CD4-positive, alpha-beta T cell treated with Interleukin-15 for 4 hours (primary cell): Measurements from ENCODE around the gene STYXL1.
"Not testable (repeated sequence)": the region's sequence is repeated elsewhere in the genome, so short reads cannot be mapped to it uniquely, and the experiment has no call there.

Source experiments
- DNase-seq: peaks from one replicate; pipeline ENCODE4 v3.0.0-alpha.2; 2020; ENCODE audit warnings: low spot score

STYXL1 gene

DNA sequence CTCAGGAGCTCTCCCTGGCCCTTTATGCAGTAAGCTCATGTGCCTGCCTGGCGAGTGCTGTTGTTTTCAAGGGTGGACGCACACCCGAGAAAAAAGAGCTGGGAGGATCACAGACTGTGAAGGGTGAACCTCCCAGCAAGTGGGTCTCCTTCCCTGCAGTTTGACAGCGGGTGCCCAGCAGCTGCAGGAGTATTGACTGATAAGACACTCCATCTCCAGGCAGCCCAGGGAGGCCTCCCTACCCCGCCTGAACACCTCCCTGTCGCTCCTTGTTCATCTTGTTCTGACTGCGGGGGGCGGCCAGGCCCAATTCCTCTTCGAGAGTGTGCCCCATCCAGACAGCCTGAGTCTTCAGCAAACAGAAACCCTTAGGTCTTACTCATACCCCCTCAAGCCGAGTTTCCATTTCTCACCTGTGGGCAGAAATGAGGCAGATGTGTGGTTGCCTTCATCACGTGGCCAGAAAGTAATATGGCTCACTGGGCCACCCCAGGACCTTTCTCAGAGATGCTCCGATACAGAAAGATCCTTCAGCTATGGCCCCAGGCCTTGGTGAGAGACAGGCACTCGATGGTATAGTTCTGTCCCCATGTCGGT is 17.3 kb upstream of the STYXL1 start:
- DNase-seq, result no peak

DNA sequence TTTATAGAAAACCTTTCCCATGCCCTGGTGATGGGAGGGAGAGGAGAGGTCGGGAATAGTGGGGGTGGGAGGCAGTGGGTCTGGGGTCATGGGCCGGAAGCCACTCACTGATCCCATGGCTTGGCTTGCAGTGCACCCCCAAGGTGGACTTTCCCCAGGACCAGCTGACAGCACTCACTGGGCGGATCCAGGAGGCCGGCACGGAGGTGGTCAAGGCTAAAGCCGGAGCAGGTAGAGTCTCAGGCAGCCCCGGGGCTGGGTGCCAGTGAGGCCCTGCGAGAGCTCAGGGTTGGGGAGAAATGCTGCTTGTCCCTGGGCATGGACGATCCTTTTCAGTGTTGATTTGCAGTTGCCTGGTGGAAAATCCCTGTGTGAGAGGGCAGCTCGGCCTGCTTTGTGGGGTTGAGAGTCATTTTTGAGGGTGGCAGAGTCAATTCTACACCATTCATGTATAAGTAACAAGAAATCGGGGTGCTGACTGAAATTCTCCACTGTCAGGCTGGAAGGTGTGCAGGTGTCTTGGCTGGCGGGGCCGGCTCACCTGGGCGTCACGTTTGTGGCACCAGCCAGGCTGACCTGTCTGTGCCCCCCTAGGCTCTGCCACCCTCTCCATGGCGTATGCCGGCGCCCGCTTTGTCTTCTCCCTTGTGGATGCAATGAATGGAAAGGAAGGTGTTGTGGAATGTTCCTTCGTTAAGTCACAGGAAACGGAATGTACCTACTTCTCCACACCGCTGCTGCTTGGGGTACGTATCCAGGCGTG is 16.6 kb upstream of the STYXL1 start:
- no peak for DNase-seq

DNA sequence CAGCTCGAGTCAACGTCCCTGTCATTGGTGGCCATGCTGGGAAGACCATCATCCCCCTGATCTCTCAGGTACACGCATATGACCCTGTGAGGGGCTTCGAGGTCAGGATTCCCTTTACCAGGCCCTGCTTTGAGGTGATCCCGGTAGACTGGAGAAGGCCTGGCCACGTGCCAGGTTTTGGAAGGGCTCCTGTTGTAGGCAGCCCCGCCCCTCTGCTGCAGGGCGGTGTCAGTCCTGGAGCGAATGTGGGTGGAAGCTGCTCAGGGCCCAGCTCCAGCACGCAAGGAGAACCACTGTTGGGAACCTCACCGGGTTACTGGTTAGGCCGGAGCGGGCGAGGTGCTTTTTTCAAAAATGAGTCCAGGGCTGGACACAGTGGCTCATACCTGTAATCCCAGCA is 15.7 kb upstream of the STYXL1 start:
- DNase-seq, result no peak

DNA sequence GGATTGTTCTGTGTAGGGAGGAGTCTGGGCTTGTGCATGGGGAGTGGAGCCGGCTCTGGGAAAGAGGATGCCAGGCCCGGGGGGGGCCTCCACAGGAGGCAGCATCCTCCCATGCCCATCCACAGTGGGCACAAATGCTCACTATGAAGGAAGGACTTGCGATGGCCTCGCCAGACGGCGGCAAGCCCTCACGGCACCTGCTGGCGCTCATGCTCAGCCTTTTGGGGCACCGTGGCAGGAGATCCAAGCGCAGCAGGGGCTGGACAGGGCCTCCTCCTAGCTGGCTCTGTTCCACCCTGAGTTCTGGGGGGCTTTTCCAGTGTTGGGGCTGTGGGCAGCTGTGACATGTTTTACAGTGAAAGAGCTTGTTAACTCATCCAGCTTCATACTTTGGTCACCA is 15.3 kb upstream of the STYXL1 start:
- DNase-seq, result no peak

DNA sequence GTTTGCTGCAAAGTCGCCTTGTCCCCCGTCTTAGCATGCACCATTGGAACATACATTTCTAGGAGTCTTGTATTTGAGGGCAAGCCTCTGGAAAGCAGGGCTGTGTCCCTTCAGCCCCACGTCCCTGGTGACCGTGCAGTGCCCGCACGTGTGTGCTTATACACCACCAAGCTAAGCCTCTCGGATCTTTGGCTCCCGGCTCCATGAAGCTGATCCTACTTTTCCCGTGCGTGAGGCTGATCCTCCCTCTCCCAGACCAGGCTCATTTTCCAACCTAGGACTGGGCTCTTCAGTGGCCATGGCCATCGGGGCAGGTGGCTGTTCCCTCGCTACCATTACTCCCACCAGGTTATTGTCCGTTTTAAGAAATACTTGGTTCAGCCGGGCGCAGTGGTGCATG is 14.5 kb upstream of the STYXL1 start:
- DNase-seq, result no peak

DNA sequence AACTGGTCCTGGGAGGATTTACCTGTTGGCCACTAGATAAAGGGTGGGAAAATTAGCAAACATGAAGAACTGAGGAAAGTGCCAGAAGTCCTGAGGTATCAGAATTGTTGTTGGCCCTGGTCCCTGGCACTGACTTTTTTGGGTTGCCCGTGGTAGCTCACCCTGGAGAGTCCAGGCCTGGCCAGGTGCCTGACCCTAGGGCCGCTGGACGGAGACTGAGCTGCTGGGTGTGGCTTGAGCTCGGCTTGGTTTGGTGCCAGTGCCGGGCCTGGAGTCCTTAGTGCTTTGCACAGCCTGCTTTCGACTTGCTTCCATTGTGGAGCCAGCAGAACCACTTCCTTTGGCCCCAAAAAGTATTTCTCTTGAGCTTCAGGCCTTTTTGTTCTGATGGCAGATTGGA is 13.0 kb upstream of the STYXL1 start:
- no peak for DNase-seq

DNA sequence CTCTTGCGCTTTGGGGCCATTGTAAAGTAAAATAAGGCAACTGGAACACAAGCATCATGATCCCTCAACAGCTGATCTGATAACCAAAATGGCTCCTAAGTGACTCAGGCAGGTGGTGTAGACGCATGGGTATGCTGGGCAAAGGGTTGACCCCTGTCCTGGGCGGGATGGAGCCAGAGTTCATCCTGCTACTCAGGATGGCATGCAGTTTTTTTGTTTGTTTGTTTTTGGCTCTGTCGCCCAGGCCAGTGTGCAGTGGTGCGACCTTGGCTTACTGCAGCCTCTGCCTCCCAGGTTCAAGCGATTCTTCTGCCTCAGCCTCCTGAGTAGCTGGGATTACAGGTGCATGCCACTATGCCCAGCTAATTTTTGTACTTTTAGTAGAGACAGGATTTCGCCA is 10.9 kb upstream of the STYXL1 start:
- not testable (repeated sequence) for DNase-seq

DNA sequence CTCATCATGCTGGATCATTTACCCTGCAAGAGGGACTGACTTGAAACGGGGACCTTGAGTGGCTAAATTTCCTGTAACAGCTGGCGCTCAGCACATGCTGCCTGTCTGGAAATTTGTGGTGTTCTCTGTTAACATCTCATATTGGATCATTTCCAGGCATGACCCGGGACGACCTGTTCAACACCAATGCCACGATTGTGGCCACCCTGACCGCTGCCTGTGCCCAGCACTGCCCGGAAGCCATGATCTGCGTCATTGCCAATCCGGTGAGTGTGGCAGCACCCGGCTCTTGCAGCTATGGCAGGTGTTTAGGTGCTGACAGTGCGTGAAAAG is 10.0 kb upstream of the STYXL1 start:
- DNase-seq, result no peak

DNA sequence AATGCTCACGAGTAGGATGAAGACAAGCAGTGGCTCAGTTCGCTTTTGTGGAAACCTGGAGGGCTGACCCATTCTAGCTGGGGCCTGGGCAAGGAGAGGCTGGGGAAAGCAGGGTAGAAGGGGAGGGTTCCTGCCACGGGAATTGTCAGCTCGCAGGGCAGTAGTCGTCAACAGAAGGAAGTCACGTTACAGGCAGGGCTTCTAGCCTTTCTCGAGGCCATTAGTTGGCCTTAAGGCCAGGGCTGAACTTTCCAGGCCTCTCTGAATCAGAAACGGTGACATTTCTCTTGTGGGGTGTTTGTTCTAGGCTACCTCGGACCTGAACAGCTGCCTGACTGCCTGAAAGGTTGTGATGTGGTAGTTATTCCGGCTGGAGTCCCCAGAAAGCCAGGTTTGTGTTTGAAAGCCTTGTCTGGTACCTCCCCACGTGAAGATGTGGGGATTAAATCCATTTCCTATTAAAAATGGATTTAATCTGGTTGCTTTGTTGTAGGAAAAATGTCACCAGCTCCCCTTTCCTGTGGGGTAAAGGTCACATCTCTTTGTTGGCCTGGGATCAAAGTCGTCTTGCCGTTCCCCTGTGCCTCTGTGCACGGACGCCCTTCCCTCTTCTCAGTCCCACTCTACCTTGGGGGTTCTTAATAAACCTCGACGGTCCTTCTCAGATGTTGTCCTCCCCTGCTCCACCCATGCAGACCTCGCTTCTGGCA is 9.5 kb upstream of the STYXL1 start:
- DNase-seq, result no peak

DNA sequence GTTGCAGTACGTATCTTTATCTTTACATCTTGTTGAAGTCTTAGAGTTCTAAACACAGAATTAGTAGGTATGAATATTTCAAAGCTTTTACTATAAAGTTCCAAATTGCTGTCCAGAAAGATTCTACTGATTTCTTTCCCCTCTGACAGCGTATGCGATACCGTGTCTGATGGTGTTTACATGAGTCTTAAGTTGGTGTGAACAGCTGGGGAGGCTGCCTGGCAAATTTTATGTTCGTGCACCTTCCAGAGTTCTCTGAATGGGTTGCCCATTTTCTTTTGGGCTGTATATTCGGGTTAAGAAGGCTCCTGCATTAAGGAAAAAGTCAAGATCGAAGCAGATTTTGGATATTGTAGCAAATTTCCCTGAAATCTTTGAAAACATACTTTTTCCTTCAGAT is 8.4 kb upstream of the STYXL1 start:
- DNase-seq, result no peak

DNA sequence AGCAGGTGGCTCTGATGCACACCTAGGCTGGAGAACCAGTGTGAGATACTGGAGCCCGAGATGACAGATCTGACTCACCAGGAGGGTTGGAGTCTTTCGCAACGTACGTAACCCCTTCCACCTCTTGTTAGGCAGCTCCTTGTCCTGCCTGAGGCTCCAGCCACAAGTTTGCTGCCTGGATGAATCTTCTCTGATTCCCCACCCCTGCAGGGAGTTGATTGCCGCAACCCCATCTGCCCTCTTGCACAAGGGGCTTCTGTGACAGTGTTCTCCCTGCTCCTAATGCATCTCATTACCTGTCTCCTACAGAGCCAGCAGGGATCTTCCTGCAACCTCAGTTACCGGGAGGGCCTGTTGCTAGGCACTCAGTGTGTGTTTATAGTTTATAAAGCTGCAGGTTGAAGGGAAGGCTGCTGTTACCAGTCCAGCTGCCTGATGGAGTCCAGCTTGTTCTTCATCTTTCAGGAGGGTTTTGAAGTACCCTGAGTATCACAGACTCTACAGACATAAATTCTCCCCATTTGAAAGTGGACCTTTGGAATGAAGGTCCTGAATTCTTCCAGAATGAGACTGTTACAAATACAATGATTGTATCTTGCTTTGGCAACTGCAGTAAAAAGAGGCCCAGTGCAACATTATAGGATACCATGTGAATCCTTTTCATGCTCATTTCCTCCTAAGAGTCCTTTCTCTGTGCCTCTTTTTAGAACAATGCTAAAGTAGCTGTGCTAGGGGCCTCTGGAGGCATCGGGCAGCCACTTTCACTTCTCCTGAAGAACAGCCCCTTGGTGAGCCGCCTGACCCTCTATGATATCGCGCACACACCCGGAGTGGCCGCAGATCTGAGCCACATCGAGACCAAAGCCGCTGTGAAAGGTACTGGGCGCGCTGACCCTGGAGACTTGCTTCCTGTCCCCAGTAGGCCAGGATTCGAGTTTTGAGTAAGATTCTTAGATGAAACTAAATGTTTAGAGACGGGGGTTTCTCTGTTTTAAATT is 6.6 kb upstream of the STYXL1 start:
- no peak for DNase-seq

DNA sequence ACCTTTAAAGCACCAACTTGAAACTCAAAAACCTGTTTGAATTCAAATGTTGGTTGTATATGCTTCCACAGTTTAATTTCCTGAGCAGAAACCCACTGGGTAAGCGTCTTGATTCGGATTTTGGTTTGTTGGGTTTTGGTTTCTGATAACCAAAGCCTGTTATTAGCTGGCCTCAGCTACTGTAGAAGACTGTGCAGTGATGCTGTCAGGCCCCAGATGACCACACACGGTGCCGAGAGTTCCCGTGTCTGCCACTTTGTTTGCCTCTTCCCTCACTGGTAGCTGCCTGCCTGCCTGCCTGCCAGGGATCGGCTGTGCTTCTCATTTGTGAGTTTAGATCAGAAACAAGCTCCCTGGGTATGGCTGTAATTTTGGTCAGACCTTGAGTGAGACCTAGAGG is 5.7 kb upstream of the STYXL1 start:
- DNase-seq, result no peak

DNA sequence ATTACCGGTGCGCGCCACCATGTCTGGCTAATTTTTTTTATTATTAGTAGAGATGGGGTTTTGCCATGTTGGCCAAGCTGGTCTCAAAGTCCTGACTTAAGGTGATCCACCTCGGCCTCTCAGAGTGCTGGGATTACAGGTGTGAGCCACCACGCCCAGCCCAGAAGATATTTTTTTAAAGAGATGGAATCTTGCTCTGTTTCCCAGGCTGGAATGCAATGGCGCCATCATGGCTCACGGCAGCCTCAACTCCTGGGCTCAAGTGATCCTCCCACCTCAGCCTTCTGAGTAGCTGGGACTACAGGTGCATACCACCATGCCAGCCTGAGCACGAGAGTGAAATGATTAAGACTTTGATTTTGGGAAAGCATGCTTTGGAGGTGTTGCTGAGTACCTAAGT is 4.9 kb upstream of the STYXL1 start:
- not testable (repeated sequence) for DNase-seq

DNA sequence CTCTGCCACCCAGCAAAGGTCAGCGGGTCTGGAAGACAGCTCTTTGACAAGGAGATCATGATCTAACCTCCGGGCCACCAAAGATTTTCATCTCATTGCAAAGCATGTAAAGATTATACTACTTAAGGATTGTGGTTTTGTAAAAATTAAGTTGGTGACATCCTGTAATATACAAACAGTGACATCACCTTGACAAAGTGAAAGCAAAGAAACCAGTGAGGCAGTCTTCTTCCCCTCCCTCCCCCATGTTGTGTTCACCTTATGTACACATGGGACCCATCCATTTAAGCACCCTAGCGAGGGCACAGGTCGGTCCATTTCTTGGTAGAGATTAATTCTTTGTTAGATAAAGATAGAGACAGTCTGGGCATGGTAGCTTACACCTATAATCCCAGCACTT is 4.0 kb upstream of the STYXL1 start:
- DNase-seq, result peak; percentile 35

DNA sequence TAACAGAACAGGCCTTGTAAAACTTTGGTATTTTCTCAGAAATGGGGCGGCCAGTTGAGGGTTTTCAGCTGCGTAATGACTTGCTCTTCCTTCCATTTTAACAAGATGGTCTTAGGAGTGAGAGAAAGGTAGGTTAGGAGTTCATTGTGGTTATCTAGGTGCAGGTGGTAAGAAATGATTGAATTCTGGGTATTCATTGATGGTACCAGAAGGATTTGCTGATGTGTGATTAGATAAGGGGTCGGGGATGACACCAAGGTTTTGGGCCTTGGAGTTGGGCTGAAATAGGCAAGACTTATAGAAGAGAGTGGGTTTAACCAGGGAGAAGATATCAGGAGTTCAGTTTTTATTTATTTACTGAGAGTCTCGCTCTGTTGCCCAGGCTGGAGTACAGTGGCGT is 2.7 kb upstream of the STYXL1 start:
- DNase-seq, result no peak

DNA sequence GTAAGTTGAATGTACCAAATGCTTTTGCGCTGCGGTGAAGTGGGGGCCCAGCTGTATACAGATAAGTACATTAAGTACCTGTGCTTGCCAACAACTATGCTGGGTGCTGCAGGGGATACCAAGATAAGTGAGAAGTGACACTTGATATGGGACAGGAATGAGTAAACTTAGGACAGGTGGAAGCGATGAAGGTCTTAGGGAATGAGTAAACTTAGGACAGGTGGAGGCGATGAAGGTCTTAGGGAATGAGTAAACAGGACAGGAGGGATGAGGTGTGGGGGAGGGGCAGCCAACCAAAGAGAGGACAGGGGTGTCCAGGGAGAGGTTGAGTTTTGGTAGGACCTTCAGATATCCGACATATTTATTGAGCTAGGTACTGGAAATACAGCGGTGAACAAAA is 1.5 kb upstream of the STYXL1 start:
- no peak for DNase-seq

DNA sequence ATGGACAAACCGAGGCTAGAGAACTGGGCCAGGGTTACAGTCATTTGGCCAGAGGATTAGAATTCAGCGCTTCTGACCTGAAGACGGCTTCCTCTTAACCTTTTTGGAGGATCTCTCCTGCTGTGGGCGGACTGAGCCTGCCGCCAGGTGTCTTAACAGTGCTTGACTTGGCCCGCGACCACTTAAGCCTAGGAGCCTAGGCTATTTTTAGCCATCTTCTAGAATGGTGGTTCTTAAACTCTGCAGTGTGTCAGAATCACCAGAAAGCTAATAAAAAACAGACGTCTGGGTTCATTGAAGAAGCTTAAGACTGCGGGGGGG is 828 bp upstream of the STYXL1 start:
- DNase-seq, result peak; percentile 3

DNA sequence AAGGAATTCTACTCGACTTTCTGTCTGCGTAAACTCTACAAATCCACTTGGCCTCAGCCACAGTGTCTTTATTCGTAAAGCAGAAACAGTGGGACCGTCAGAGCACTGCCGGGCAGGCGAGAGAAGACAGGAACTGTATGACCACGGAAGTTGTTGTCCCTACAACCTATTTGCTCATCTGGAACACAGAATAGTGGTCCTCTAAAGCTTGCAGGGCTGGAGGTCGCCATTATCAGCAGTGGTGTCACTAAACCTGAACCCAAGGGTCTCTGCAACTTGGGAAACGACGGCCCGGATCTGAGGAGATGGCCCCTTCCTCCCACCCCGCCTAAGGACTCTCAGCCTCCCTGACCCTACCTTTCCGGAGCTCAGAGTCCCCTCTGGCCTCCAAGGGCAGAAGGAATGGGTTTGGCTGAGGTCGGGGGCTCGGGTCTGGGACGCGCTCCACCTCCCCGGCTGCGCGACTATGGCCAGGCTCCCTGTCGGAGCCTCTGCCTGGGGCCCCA is 442 bp downstream of the STYXL1 start:
- no peak for DNase-seq

DNA sequence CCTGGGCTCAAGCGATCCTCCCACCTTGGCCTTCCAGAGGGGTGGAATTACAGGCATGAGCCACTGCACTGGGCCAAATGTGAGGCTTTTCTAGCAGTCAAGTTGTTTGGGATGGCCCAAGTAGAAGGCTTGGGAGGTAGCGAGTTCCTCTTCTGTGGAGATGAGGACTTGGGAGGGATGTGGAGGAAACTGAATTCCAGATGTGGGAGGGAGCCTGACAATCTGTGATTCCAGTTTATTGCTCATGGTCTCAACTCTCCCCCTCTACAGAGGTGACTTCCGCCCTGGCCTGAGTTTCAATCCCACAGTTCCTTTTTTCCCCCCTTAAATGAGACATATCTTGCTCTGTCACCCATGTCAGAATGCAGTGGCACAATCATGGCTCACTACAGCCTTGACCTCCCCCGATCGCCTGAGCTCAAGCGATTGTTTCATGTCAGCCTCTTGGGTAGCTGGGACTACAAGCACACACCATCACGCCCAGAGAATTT is 3.4 kb downstream of the STYXL1 start:
- no peak for DNase-seq

DNA sequence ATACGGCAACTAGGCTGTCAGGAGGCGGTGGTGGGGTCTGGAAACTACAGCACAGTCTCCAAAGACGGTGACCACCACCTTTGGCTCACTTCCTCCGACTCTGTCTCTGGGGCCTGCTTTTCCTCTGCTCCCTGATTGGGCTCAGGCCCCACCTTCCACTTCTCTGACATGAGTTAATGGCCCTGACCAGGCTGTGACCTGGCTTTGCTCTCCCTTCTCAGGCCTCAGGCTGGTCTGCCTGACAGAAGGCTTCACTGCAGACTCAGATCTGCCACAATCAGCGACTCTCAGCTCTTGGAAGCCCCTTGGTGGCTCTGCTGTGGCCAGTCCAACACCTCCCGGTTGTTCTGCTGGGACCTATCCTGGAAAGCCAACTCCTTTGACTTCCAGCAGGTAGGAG is 7.7 kb downstream of the STYXL1 start:
- DNase-seq, result no peak

DNA sequence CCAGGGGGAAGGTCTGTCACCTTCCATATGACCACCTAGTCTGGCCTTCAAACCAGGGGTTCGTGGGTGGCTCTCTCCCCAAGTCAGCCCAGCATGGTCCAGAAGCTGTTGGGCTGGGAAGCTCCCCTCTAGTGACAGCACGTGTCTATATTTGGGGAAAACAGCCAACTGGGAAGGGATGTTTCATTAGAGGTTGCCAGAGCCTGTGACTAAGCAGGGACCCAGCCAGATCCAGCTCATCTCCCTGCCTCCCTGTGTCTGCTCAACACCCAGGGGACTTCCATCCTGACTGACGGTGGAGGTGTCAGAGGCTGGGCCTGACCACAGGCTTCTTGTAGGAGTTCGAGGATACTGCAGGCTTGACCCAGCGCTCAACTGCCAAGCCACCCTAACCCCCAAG is 10.5 kb downstream of the STYXL1 start:
- DNase-seq, result no peak

DNA sequence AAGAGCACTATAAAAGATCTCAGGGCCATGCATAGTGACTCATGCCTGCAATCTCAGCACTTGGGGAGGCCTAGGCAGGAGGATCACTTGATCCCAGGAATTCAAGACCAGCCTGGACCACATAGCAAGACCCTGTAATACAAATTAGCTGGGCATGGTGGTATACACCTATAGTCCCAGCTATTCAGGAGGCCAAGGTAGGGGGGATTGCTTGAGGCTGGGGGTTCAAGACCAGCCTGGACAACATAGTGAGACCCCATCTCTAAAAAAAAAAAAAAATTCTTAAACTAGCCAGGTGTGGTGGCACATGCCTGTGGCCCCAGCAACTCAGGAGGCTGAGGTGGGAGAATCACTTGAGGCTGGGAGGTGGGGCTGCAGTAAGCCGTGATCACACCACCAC is 15.8 kb downstream of the STYXL1 start:
- DNase-seq, result no peak
